ENCODE data around the gene TBC1D1. TPM values are rescaled to one million over a fixed set of nuclear protein-coding genes. Genes with fewer than 3 reads are reported as not detected.

The TBC1D1 gene
- total and polyA plus RNA-seq, 2 of the 8 experiments (the other 6 are each of a cell fraction or from before 2014, with no cell fraction given): 96.9 to 162 TPM

DNA sequence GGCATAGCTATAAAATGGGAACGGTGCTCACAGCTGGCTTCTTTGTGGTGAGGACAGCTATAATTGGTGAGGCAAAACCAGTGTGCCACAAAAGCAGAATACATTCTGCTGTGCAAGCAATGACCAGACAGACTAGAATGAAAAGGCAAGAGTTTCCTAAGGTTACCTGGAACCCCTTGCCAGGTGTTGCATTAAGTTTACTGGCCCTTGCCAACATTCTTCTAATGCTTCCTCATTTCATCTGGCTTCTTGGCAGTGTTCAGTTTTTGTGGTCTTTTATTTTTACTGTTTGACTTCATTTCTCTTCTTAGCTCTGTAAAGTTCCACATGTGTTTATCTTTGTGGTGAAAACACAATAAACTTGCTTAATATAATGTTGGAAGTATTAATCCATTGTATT lies 200.8 kb downstream of the TBC1D1 start:
- Histone ChIP-seq H2BK20ac (ENCODE audit: low read length) (no peak overlapping the region), H4K20me1 (replicated peaks in 1 of 2; ENCODE audit: control insufficient read depth in 1 of 2, insufficient read depth in 2 of 2, low read length in 2 of 2) (peaks cover 0 to 4% of the 10 kb centered on the region in 2 experiments), H2AK5ac (ENCODE audit: low read depth, low read length) (no peak overlapping the region), H3K36me3 (ENCODE audit: control insufficient read depth in 2 of 4, insufficient read depth in 4 of 4, low read length in 3 of 4) (peaks cover 0 to 9% (median 5%) of the 10 kb centered on the region in 4 experiments; a peak in 5 of 8 replicates), H2AFZ (ENCODE audit: low read length) (no peak overlapping the region), H4K5ac (ENCODE audit: insufficient read length, low read depth, low read length) (no peak overlapping the region), H2BK120ac (replicated peaks; ENCODE audit: low read depth, low read length) (no peak overlapping the region), H3K79me1 (ENCODE audit: low read depth, low read length) (no peaks in the 10 kb centered on the region), H3K9ac (replicated peaks in 1 of 4; ENCODE audit: extremely low read depth in 1 of 4, low read depth in 3 of 4, low read length in 3 of 4) (no peak overlapping the region), H2BK12ac (ENCODE audit: low read depth, low read length) (no peak overlapping the region), H3K23ac (ENCODE audit: insufficient read length) (no peak overlapping the region), H3K79me2 (ENCODE audit: control insufficient read depth in 1 of 2, insufficient read depth in 2 of 2, low read length in 2 of 2) (no peaks in the 10 kb centered on the region), H3K18ac (ENCODE audit: extremely low read depth, low read length) (no peak overlapping the region), H3K9me3 (ENCODE audit: insufficient read depth in 2 of 2, low read depth in 1 of 2, low read length in 1 of 2) (no peaks in the 10 kb centered on the region), H3K4ac (replicated peaks; ENCODE audit: insufficient read length, low read depth, low read length) (no peak overlapping the region), H3K14ac (ENCODE audit: insufficient read length) (no peak overlapping the region), H3K27ac (ENCODE audit: low read depth, low read length) (no peak overlapping the region), H3K4me3 (ENCODE audit: extremely low read depth in 1 of 4, insufficient read depth in 2 of 4, low read depth in 3 of 4, low read length in 4 of 4) (no peak overlapping the region), H3K23me2 (ENCODE audit: low read depth, low read length) (no peaks in the 10 kb centered on the region), H3K4me2 (ENCODE audit: insufficient read depth in 1 of 2, low read depth in 2 of 2, low read length in 2 of 2) (no peak overlapping the region), H4K8ac (ENCODE audit: extremely low read depth, insufficient read depth, low read length) (no peak overlapping the region), H3K56ac (replicated peaks; ENCODE audit: insufficient read length, low read depth, low read length) (no peak overlapping the region), H4K91ac (replicated peaks; ENCODE audit: insufficient read length, low read length) (no peak overlapping the region), H2BK5ac (ENCODE audit: low read depth, low read length) (no peak overlapping the region), H2BK15ac (ENCODE audit: low read length) (no peak overlapping the region), H3K27me3 (replicated peaks in 1 of 4; ENCODE audit: control insufficient read depth in 3 of 4, extremely low read depth in 1 of 4, insufficient read depth in 3 of 4, low read length in 3 of 4) (no peaks in the 10 kb centered on the region), H3K4me1 (replicated peaks in 1 of 4; ENCODE audit: control insufficient read depth in 3 of 4, insufficient read depth in 4 of 4, low read length in 3 of 4) (peaks cover 0 to 14% (median 6%) of the 10 kb centered on the region in 4 experiments; a peak in 6 of 7 replicates)
- DNase-seq (ENCODE audit: low read depth in 1 of 2, low spot score in 2 of 2): no peak
- FAIRE-seq: no peak
- ChIA-PET POLR2A (ENCODE audit: partially characterized antibody) (no interaction called here), CTCF (ENCODE audit: partially characterized antibody) (interaction anchor here (1.4 to 3.9 kb wide), 4 partner anchors 8 to 65 kb away, joined by 3 to 25 read pairs (median 6); no protein-coding TSS in a partner anchor)
- WGBS, 2 experiments (ENCODE audit: extremely low coverage in 1 of 2, insufficient coverage in 1 of 2, insufficient read length in 1 of 2, insufficient replicate concordance in 2 of 2, low coverage in 1 of 2, low lambda C conversion rate in 2 of 2, missing lambda C conversion rate in 1 of 2): 86% methylated on average over 1 of the region's 1 CpG; no CpG with 5 or more reads in 1 of the 2 experiments
